T47D (cell line): ENCODE results near the gene IGIP.
A peak's percentile ranks its signal among the peaks of the same experiment; 100 is the strongest.
"Not testable (repeated sequence)": the region's sequence is repeated elsewhere in the genome, so short reads cannot be mapped to it uniquely, and the experiment has no call there.

Source experiments
- DNase-seq, 2 experiments: peaks; one replicate each; pipeline versions ENCODE4 v3.0.0 to v3.0.0-alpha.2; 2011 to 2012; ENCODE audit warnings: low read depth in 1 of 2, low spot score in 1 of 2
- JUND ChIP-seq: IDR thresholded peaks from 2 replicates; pipeline ENCODE4 v1.6.1; 2012; ENCODE audit warnings: low read depth
- in situ Hi-C: cut with HindIII; loops from 2 replicates; pipeline ENCODE4 v1.10.0; 2016; ENCODE audit warnings: low sequenced_read_pairs, low pct_unique_long_range_greater_than_20kb

IGIP gene

GRCh38 chr5:140150201-140150600, 24.5 kb downstream of the IGIP start:
- no peak for DNase-seq
- in situ Hi-C loops, result loop anchor here (25.0 kb wide), 1 partner anchor 113 kb away; the partner anchor contains the start of gene NRG2
- no peak for TF ChIP-seq JUND

DNA sequence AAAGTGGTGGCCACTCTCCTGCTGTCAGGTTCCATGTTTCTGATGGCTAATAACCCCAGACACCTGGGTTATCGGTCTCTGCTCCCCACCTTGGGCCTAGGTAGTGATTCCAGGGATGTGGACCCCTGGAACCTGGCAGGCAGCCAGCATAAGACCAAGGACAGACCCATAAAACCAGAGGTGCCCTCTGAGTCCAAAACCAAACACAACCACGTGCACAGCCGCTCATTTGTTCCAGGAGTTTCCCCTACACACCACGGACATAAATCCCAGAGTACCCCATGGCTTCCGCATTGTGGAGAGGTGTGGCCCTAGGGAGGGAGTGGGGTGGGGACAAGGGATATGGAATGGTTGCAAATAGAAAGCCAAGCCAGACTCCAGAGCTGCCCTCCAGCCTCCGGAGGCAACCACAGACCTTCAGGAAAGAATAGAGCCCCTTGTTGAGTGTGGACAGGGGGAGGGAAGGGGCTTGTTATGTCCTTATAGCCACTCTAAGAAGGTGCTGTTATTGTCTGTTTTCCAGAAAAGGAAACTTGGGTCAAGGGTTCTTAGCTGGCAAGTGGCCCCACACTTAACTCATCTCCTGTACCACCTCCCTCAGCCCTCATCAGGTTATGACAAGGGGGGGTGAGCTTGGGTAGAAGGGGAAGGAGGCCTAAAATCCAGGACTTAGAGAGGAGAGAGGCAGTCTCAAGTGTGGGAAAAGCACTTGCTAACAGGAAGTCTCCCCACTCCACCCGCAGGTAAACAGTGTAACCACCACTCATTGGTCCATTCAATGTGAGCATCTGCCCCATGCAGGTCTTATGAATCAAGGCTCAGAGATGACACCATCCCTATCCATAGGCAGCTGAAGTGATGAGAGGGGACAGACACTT, 25.6 kb downstream of the IGIP start:
- in situ Hi-C loops, result loop anchor here (25.0 kb wide), 1 partner anchor 114 kb away; the partner anchor contains the start of gene NRG2
- peak in 1 of 2 experiments; percentile 75 for DNase-seq
- no peak for TF ChIP-seq JUND

GRCh38 chr5:140152022-140152999, 26.6 kb downstream of the IGIP start:
- peak; percentile 82 to 90 for DNase-seq
- in situ Hi-C loops, result loop anchor here (25.0 kb wide), 1 partner anchor 115 kb away; the partner anchor contains the start of gene NRG2
- peak; percentile 82 for TF ChIP-seq JUND

DNA sequence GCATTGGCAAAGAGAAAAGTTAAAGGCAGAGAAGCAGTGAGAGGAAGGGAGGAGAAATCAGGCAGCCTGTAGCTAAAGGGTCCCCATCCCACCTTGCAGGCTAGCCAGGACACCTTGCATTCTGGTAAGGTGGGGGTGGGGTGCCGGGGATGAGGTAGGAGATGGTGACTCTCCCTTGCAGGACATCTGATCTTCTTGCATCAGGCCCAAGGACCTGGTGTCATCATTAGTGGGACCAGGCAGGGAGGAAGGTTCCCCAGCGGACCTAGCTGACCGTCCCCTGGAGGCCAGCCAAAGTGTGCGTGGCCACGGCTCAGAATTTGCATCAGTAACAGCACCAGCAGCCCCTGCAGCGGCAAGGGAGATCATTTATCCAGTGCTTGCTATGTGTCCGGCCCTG, 27.5 kb downstream of the IGIP start:
- no peak for DNase-seq
- in situ Hi-C loops, result loop anchor here (25.0 kb wide), 1 partner anchor 116 kb away; the partner anchor contains the start of gene NRG2
- no peak for TF ChIP-seq JUND

DNA sequence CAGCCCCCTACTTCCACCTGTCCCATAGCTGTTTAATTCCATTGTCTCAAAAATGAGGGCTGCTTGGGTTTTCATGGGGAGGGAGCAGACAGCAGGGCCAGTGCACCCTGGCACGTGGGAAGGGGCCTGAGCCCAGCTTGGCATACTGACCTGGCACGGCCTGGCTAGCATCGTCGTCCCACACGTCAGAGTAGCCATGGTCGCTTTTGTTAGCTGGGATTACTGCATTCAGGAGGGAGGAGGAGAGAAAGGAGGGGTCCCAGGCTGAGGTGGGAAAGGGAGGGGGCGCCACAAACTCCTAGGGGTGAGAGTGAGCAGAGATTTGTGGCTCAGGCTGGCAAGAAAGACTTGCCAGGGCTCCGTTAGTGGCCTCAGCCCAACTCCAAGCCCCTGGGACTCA, 28.2 kb downstream of the IGIP start:
- in situ Hi-C loops, result loop anchor here (25.0 kb wide), 1 partner anchor 117 kb away; the partner anchor contains the start of gene NRG2
- no peak for TF ChIP-seq JUND
- no peak for DNase-seq

- in situ Hi-C loops, result loop anchor here (25.0 kb wide), 1 partner anchor 118 kb away; the partner anchor contains the start of gene NRG2
- not testable (repeated sequence) for DNase-seq
Measured at GRCh38 chr5:140154710-140155381, 29.1 kb downstream of the IGIP start.

DNA sequence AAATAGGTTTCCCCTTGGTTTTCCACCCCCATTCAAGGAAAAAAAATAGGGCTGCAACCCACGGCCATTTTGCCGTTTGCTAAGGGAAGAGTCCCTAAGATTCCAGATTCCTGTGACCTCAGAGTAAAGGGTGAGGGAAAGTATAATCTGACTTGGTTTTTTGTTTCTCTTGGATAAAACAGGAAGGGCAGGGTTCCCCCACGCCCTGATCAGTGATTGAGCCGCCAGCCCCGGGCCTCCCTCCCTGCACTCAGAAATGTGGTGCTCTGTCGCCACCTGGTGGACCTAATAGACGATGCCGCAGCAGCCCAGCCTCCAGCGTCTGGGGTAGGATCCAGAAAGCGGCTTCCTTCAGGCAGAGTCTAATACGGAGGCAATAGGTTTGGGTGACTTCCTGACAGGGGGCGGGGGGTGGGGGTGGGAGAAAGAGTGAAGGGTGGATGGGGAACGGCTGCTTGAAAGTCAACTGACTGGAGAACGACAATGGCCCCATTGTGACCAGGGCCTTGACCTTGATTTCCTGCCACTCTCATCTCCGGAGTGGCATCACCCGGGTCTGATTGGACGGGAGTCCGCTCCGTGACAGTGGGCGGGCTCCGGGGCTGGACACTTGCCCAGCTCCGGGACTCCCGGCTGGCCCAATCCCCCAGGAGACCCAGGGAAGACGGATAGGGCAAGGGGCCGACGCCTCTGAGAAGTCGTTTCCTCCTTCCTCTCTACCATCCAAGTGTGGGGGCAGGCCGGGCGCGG, 31.5 kb downstream of the IGIP start:
- in situ Hi-C loops, result loop anchor here (25.0 kb wide), 1 partner anchor 120 kb away; the partner anchor contains the start of gene NRG2
- no peak for TF ChIP-seq JUND
- DNase-seq, result peak; percentile 88

DNA sequence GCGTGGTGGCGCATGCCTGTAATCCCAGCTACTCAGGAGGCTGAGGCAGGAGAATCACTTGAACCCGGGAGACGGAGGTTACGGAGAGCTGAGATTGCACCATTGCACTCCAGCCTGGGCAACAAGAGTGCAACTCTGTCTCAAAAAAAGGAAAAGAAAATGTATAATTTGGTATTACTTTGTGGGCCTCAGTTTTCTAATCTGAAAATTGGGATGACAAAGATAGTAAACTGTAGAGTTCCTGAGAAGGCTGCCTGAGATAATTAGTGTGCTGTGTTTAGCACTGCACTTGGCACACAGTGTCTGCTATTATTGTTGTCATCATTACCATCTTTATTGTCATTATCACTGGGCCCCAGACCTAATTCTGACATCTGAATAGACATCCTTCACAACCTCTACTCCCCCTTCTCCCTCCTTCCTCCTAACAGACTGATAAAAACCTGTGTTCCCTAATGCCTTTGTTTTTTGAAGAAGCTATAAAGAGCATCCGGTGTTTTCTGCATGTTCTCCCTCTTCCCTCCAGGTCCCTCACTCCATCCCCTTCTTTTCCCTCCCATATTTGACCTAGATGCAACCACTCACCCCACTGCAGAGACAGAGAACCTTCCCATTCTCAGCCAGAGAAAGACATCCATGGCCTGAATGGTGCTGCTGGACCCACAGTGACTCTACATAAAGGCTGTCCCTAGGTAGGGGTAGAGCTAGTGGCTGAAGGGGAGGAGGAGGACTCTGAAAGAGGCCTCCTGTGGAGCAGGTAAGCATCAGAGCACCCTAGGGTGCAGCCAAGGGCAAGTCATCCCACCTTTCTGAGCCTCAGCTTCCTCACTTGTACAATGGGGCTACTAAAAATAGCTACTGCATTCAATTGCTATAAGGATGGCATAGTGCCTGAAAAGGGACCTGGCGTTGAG, 33.5 kb downstream of the IGIP start:
- no peak for DNase-seq
- no peak for TF ChIP-seq JUND
- in situ Hi-C loops, result loop anchor here (25.0 kb wide), 1 partner anchor 122 kb away; the partner anchor contains the start of gene NRG2

- no peak for TF ChIP-seq JUND
- no peak for DNase-seq
- in situ Hi-C loops, result loop anchor here (25.0 kb wide), 1 partner anchor 125 kb away; the partner anchor contains the start of gene NRG2
Measured at GRCh38 chr5:140162275-140162674, 36.5 kb downstream of the IGIP start.

DNA sequence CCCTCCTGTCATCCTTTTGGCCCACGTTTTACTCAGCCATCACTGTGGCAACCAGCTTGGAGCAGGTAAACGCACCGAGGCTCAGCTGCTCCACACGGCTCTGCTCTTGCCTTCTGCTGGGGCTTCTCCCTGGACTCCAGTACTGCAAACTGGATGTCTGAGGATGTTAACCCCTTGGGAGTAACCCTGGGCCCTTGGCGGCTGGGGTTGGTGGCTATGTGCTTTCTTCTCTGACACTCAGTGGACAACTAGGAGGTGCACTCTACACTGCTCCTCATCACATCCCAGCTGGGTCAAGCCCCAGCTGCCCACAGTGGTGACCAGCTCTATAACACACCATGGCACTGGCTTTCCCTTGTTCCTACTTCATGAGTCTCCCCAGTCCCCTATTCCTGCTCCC, 37.0 kb downstream of the IGIP start:
- in situ Hi-C loops, result loop anchor here (25.0 kb wide), 1 partner anchor 125 kb away; the partner anchor contains the start of gene NRG2

More for the DNA sequence above, 37.0 kb downstream of the IGIP start:
- no peak for TF ChIP-seq JUND
- no peak for DNase-seq
